Measurements from ENCODE around the gene GSK3B.
A peak's percentile ranks its signal among the peaks of the same experiment; 100 is the strongest.
"Not testable (repeated sequence)": the region's sequence is repeated elsewhere in the genome, so short reads cannot be mapped to it uniquely, and the experiment has no call there.

Gene GSK3B

DNA sequence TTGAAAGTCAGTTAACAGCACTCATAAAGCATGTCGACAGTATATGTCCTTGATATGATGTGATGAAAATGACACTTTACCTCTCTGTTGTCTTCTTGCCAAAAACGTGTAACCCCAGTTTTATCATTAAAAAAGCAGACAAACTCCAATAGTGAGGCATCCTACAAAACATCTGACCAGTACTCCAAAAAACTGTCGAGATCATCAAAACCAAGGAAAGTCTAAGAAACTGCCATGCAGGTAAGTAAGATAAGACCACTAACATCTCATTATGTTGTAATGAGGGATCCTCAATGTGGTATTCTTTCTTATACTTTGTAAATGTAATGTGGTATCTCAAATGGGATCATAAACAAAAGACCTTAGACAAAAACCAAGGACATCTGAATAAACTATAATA is 160.0 kb downstream of the GSK3B start:
- DNase-seq (ENCODE audit: low read depth in 2 of 2): no peak

DNA sequence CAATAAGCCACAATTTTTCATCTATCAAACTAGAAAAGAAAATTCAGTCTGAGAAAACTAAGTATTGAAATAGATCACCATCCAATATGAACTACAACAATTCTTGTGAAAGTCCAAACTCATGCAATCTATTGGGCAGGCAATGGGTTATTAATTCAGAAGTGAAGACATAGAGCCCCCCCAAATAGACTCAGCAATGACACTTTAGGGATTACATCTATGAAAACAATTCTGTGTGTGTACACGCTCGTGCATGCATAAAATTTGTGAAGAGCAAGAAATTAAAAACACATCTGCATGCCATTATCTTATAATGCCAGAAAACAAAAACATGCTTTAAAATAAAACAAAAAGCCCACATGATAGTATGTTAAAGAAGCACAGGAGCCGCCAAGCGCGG is 161.0 kb downstream of the GSK3B start:
- no peak for DNase-seq (ENCODE audit: low read depth in 2 of 2)

DNA sequence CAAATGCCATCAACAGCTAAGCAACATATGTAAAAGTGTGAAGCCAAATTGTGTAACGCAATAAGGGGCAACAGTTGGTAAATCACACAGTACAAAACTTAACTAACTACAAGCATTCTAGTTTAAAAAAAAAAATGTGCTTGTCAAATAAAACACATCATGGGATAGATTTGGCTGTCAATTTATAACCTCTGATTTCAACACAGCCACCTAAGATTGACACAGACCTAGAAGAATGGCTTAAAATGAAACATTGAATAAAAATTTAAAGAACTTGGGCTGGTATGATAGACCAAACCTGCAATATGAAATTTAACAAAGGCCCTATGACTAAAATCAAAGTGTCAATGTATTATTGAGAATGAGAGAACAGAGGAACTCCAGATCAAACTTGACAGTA is 164.0 kb downstream of the GSK3B start:
- no peak for DNase-seq (ENCODE audit: low read depth in 2 of 2)

DNA sequence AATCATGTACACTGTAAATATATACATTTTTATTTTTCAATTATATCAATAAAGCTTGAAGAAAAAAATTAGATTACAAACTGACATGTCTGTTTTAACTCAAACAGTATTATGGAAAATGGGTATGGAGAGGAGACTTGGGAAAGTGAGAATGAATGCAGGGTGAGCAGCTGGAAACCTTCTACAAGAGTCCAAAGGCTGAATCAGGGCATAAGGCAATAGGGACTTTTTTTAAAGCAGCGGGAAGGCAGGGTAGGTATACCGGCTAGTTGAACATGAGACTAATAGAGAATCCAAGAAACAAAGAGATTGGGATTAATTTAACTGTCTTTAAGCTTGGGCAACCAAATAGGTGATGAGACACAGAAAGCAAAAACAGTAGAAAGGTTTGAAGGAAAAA is 167.1 kb downstream of the GSK3B start:
- DNase-seq (ENCODE audit: low read depth in 2 of 2): no peak

DNA sequence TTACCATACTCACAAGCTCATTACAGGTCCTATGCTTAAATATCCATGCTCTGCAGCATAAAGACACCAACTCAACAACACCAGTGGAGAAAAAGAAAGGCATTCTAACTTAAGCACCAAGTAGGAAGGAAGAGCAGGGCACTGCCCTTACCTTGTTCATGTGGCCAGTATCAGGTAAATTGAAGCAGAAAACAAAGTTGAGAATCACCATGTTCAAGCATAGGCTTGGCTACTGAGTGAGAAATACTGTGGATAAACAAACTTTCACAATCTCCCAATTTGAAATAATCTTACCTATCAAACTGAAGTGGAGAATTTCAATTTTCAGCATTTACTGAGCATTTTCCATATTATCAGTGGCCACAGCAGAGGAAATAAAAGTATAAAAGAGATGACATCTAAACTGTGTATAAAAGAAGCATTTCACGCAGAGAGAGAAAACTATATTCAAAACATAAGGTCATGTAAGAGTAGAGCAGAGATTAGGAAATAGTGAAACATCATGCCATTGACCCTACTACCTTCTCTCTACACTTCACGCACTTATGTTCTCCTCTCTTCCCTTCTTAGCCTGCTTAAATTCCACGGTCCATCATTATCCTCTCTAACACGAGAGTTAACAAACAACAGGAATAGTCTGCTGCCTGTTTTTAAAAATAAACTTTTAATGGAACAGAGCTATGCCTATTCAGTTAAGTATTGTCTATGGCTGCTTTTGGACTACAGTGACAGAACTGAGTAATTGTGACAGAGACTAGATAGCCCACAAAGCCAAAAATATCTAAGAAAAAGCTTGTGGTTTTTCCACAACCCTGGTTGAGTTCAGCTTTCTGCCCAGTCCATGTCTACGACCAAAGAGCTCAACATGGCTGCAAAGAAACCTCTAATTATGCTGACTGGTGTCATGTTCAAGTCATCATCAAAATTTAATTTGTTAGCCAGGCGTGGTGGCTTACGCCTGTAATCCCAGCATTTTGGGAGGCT is 169.8 kb downstream of the GSK3B start:
- DNase-seq (ENCODE audit: low read depth in 2 of 2): no peak

DNA sequence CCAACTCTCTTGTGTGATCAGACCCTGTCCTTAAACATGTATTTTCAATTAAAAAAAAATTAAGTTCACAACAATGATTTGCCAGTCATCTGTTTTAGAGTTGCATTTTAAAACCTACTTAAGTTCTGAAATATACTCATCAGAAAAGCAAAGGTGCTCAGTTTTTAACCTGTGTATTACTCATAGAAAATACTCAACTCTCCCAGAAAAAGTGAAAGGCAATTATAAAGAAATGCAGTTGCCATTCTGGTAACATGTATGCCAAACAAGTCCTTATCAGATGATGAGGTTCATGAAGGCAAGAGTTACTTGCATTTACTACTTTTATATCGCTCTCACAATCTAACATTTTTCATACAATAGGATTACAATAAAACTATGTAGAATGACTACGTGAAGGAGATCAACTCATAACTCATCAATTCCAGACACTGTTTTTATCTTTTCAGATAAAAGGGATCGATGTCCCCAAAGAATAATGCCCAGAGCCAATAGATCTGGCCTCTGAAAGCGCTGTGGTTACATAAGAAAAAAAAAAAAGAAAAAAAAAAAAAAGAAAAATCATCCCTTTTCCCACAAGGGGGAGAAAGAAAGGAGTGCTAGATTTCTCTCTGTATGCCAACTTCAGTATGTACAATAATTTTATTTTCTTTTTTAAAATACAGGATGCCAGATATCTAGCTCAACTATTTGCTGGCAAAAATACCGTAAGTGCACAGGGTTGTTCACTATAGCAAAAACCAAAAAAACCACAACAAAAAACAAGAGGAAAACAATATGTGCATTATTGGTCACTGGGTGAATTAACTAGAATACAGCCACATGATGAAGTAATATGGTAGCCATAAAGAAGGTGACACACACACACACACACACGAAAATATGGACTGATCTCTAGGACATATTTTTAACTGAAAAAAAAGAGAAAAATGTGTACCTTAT is 175.0 kb downstream of the GSK3B start:
- no peak for DNase-seq (ENCODE audit: low read depth in 2 of 2)

DNA sequence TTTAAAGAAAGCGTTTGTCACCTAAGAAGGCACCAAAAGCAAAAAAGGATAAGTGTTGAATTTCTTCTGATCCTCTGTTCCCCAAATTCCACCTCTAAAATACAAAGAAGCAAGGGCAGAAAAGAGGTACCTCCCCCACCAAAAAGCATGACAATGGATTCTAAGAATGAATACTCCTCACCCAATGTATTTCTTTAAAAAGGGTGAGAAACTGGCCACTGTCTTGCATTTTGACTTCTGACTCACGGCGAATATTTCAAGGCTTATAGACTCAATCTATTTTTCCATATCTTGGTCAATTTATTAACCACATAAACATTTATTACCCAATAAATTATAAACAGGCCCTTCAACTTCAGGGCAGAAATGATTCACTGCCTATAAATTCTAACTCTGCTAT is 181.2 kb downstream of the GSK3B start:
- DNase-seq (ENCODE audit: low read depth in 2 of 2): no peak

DNA sequence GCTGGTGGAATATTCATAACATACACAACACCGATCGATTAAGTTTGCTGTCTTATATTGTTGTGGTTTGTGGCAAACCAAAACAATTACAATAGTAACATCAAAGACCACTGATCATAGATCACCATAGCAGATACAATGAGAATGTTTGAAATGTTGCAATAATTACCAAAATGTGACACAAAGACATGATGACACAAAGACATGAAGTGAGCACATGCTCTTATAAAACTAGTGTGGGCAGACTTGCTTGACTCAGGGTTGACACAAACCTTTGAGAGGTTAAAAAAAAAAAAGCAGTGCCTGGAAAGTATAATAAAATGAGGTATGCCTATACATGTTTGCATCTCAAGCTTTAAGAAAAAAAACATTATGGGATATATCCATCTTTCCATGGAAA is 182.0 kb downstream of the GSK3B start:
- no peak for DNase-seq (ENCODE audit: low read depth in 2 of 2)

DNA sequence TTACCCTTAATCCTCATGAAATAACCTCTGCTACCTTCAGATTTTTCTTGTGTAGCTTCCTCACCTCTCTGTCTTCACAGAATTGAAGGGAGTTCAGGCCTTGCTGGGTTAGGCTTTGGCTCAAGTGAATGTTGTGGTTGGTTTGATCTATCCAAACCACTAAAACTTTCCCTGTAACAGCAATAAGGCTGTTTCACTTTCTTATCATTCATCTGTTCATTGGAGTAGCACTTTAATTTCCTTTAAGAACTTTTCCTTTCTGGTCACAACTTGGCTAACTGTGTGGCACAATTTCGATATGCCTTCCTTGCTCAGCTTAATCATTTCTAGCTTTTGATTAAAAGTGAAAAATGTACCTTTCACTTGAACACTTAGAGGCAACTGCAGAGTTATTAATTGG is 182.5 kb downstream of the GSK3B start:
- DNase-seq (ENCODE audit: low read depth in 2 of 2): no peak

DNA sequence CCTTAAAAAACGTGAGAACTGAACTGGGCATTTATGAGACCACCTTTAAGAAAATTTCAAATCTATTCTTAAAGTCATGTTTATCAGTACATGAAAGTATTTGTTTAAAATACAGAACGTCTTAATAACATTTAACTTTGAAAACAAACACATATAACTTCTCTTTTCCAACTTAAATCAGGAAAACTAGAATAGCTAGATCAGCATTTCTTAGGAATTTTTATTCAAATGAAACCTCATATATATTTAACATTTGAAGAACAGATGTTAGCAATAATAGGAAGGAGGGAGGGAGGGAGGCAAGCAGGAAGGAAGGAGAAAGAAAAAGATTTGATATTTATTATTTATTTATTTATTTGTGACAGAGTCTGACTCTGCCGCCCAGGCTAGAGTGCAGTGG is 192.2 kb downstream of the GSK3B start:
- DNase-seq (ENCODE audit: low read depth in 2 of 2): no peak

DNA sequence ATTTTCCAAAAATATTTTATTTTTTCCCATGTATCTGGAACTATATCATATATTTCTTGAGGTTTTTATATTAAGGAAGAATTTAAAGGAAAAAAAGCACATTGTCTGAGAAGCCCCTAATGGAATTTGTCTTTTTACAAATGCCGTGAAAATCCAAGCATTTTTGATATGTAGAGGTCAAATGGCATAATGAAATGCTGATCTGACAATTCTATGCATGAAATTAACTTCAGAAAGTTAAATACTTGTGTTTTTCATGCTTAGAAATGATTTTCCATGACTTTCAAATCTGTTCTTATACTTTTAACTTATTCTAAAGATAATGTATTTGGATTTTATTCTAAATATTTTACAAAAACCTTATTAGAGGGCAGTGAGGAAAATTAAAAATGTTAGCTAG is 193.1 kb downstream of the GSK3B start:
- no peak for DNase-seq (ENCODE audit: low read depth in 2 of 2)

DNA sequence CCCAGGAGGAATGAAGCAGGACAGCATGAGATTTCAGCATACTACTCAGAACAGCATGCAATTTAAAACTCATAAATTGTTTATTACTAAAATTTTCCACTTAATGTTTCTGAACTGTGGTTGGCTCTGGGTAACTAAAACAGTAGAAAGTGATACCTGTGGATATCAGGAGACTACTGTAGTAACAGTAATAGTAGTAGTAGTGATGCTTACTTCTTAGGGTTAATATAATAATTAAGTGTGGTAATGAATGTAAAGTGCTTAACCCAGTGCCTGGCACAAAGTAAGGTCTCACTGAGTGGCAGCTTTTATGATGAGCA is 195.1 kb downstream of the GSK3B start:
- DNase-seq (ENCODE audit: low read depth in 2 of 2): no peak

DNA sequence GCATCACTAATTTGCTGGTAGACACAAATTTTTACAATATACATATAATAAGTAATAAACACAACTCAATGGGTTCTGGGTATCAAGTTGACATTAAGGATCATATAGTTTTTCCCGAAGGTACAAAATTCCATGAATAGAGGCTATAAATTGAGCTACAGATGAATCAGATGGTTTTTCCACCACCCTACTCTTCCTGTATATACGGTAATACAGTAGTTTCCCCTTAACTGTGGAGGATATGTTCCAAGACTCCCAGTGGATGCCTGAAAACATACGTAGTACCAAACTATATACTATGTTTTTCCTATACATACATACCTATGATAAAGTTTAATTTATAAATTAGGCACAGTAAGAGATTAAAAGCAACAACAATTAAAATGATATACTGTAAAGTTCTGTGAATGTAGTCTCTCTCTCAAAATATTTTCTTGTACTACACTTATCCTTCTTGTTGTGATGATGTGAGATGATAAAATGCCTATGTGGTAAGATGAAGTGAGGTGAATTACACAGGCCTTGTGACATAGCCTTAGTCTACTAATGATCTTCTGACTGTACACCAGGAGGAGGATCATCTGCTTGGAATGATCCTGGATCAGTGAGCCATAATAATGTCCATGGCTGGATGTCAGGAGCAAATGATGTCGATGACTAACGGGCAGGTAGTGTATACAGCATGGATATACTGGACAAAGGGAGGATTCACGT is 195.6 kb downstream of the GSK3B start:
- DNase-seq (ENCODE audit: low read depth in 2 of 2): no peak

DNA sequence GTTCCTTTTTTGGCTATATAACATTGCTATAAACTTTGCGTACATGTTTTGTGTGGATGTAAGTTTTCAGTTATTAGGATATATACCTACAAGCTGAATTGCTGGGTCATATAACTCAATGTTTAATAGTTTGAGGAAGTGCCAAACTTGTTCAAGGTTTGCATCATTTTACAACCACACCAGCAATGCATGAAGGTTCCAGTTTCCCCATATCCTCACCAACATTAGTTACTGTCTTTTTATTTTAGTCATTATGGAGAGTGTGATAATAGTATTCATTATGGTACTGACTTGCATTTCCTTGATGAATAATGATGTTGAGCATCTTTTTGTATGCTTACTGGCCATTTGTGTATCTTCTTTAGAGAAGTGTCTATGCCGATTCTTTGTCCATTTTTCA is 200.1 kb downstream of the GSK3B start:
- DNase-seq (ENCODE audit: low read depth in 2 of 2): no peak

DNA sequence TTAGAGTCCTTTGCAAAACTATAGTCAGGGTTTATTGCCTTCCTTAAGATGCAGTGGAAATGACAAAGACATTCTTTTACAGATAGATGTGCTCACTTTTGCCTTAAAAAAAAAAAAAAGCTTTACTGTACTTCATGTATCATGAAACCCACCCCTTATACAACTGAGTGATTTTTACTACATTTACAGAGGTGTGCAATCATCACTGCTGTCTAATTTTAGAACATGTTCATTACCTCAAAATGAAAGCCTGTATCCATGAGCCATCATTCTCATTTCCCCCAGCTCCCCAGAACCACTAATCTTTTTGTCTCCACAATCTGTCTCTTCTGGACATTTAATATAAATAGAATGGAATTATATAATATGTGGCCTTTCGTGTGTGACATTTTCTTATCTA is 200.5 kb downstream of the GSK3B start:
- DNase-seq (ENCODE audit: low read depth in 2 of 2): no peak

DNA sequence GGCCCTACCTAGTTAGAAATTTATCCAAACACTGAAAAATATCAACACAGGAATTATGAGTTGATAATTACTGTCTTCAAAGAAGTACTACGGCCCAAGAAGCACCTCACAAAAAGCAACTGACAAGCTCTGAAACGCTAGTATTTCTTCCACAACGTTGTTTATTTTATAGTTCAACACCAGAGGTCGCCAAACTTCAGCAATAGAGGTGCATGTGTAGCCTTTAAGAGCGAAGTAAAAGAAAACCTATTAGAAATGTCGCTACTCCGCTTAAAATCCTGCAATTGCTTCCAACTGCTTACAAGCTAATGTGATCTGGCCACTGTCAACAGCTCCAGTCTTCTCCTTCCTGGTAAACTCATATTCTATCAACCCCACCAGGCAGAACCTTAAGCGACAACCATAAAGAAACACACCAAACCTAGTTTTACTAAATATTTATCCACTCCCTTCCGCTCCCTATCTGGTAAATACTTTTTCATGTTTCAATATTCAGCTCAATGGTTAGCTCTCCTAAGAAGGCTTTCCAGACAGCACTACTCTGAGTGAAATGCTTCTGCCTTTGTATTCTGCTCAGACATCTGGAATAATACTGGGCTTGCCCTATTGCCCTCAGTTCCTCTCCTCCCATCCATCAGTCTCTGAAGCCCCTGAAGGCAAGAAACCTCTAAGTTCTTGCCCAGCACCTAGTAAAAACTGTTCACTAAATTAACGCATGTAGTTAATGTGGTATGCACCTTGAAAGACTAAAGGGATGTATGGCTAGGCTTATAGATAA is 202.1 kb downstream of the GSK3B start:
- DNase-seq (ENCODE audit: low read depth in 2 of 2): peak in 1 of 2 donors; percentile 26

DNA sequence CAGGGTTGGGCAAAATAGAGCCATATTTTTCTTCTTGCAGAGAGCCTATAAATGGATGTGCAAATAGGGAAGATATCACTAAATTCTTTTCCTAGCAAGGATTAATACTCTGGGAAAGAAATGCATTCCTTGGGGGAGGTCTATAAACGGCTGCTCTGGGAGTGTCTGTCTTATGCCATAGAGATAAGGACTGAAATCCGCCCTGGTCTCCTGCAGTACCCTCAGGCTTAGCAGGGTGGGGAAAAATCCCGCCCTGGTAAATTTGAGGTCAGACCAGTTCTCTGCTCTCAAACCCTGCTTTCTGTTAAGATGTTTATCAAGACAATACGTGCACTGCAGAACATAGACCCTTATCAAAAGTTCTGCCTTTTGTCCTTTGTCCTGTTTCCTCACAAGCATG is 205.6 kb downstream of the GSK3B start:
- not testable (repeated sequence) for DNase-seq (ENCODE audit: low read depth in 2 of 2)

DNA sequence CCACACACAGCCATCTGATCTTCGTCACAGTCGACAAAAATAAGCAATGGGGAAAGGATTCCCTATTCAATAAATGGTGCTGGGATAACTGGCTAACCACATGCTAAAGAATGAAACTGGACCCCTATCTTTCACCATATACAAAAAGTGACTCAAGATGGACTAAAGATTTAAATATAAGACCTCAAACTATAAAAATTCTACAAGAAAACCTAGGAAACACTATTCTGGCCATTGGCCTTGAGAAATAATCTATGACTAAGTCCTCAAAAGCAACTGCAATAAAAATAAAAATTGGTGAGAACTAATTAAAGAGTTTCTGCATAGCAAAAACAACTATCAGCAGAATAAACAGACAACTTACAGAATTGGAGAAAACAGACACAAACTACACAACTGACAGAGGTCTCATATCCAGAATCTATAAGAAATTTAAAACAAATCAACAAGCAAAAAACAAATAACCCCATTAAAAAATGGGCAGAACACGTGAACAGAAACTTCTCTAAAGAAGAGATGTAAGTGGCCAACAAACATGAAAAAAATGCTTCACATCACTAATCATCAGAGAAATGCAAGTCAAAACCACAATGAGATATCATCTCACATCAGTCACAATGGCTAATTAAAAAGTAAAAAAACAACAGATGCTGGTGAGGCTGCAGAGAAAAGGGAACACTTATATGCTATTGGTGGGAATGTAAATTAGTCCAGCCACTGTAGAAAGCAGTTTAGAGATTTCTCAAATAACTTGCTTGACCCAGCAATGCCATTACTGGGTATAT is 208.3 kb downstream of the GSK3B start:
- DNase-seq (ENCODE audit: low read depth in 2 of 2): no peak

DNA sequence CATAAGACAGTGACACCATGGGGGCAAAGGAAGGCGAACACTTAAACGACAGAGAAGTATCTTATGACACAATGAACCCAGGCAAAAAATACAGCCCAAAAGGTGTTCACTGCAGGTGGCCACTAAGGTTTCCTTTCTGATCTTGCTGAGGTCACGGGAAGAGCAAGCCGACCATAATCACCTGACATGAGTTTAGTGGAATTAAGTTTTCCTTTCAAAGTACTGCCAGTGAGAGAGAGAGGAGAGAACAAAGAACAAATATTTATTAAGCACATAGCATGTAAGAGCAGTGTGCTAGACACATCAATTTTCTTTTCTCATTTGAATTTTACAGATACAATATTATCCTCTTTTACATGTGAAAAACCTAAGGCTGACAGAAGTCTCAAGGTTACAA is 210.1 kb downstream of the GSK3B start:
- DNase-seq (ENCODE audit: low read depth in 2 of 2): no peak

DNA sequence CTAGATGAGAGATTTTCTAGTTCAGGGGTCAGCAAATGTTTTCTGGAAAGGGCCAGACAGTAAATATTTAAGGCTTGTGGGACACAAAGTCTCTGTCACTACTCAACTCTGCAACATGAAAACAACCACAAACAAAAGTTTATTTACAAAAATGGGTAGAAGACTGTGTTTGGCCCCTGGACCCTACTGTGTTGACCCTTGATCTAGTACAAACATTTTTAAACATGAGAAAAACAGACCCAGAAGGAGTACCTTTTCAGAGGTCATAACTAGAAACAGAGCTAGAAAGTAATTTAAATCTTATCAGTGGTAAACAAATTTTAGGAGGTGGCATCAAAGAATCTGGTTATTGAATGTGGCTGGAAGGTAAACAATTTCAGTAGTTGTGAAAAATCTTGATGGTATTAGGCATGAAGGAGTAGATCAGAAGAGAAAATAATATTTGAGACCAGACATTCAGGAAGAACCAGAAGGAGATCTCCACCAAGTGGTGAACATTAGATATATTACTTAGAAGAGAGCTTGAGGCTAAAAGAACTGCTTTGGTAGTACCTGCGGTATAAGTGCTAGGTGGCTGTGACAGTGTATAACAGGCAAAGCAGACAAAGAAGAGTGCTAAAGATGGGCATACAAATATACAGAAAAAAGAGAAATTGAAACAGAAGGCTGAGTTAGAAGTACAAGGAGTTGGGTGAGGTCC is 210.6 kb downstream of the GSK3B start:
- no peak for DNase-seq (ENCODE audit: low read depth in 2 of 2)
